ENCODE measurements around the gene MDFIC. TPM values are rescaled to one million over a fixed set of nuclear protein-coding genes. Genes with fewer than 3 reads are reported as not detected.

The MDFIC gene
- polyA plus RNA-seq, 1 donor (not counting 4 experiments of a cell fraction or from before 2014, with no cell fraction given): 8.5 TPM

DNA sequence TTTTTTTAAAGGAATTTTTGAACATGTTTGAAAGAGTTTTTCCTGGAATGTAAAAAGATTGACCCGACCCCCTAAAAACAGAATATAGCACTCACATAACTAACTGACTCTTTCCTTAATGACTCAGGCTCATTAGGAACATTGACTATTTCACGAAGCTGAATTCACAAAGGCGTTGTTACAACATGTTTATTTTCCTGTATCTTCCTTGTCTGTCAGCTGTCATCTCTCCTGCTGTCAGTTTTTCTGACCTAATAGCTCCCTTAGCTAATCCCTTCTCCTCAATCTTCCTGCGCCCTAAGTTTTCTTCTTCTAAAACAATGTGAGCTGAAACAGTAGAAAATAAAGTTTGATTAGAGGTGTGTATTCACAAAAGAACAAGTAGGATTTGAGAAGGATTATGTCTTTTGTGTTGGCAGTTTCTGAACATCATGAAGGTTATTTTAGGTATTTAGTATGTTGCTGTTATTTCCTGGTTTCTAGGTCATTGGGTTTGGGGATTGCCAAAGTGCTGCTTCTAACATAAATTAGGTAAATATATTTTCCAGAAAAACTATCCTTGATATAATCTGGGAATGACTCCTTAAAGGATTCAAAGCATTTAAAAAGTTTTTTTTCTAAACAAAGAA lies 4.6 kb upstream of the MDFIC start:
- Histone ChIP-seq H2AFZ (ENCODE audit: control insufficient read depth, low read length) (no peak overlapping the region), H3K27ac (ENCODE audit: control insufficient read depth, insufficient read depth, low read length) (no peak overlapping the region), H3K4me3 (ENCODE audit: control insufficient read depth in 2 of 3, extremely low read depth in 1 of 3, insufficient read depth in 2 of 3, low read depth in 1 of 3, low read length in 3 of 3) (no peak overlapping the region), H3K4me1 (ENCODE audit: control insufficient read depth, extremely low read depth, insufficient read depth, low read length) (peaks cover 4% of the 10 kb centered on the region), H3K36me3 (ENCODE audit: control insufficient read depth in 2 of 2, extremely low read depth in 1 of 2, insufficient read depth in 2 of 2, low read length in 2 of 2) (no peaks in the 10 kb centered on the region), H4K20me1 (ENCODE audit: control insufficient read depth, extremely low read depth, insufficient read depth, low read length) (no peaks in the 10 kb centered on the region), H3K79me2 (ENCODE audit: control insufficient read depth, insufficient read depth, low read length) (no peaks in the 10 kb centered on the region), H3K9ac (ENCODE audit: control insufficient read depth, extremely low read depth, insufficient read depth, low read length) (no peak overlapping the region), H3K9me1 (ENCODE audit: control insufficient read depth, extremely low read depth, insufficient read depth, low read length) (no peaks in the 10 kb centered on the region), H3K27me3 (ENCODE audit: control insufficient read depth, extremely low read depth, insufficient read depth, low read length) (no peaks in the 10 kb centered on the region), H3K4me2 (ENCODE audit: control insufficient read depth, extremely low read depth, insufficient read depth, low read depth, low read length) (peak overlapping the region; percentile 0), H3K9me3 (ENCODE audit: control insufficient read depth, low read depth, low read length) (no peaks in the 10 kb centered on the region)
- FAIRE-seq (peak; percentile 75), DNase-seq (ENCODE audit: low read depth, low spot score) (no peak)
- TF ChIP-seq EZH2 (IDR thresholded peaks at IDR 0.05; ENCODE audit: low read length): no peak
- TF ChIP-seq, protein P1, sequence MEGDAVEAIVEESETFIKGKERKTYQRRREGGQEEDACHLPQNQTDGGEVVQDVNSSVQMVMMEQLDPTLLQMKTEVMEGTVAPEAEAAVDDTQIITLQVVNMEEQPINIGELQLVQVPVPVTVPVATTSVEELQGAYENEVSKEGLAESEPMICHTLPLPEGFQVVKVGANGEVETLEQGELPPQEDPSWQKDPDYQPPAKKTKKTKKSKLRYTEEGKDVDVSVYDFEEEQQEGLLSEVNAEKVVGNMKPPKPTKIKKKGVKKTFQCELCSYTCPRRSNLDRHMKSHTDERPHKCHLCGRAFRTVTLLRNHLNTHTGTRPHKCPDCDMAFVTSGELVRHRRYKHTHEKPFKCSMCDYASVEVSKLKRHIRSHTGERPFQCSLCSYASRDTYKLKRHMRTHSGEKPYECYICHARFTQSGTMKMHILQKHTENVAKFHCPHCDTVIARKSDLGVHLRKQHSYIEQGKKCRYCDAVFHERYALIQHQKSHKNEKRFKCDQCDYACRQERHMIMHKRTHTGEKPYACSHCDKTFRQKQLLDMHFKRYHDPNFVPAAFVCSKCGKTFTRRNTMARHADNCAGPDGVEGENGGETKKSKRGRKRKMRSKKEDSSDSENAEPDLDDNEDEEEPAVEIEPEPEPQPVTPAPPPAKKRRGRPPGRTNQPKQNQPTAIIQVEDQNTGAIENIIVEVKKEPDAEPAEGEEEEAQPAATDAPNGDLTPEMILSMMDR (optimal IDR thresholded peaks at IDR 0.05 in 1 of 3, IDR thresholded peaks at IDR 0.05 in 1 of 3, conservative IDR thresholded peaks at IDR 0.05 in 1 of 3; ENCODE audit: extremely low read depth in 1 of 3, insufficient read depth in 2 of 3, low read length in 3 of 3): no peak
- dilution Hi-C loops (cut with MboI; ENCODE audit: extremely low pct_ligation_motif_present, low sequenced_read_pairs): no loop called here

- Histone ChIP-seq H3K9me1 (ENCODE audit: control insufficient read depth, extremely low read depth, insufficient read depth, low read length) (no peaks in the 10 kb centered on the region), H3K4me2 (ENCODE audit: control insufficient read depth, extremely low read depth, insufficient read depth, low read depth, low read length) (no peak overlapping the region), H3K4me1 (ENCODE audit: control insufficient read depth, extremely low read depth, insufficient read depth, low read length) (peaks cover 16% of the 10 kb centered on the region), H3K79me2 (ENCODE audit: control insufficient read depth, insufficient read depth, low read length) (no peaks in the 10 kb centered on the region), H2AFZ (ENCODE audit: control insufficient read depth, low read length) (no peak overlapping the region), H3K27me3 (ENCODE audit: control insufficient read depth, extremely low read depth, insufficient read depth, low read length) (no peaks in the 10 kb centered on the region), H3K9ac (ENCODE audit: control insufficient read depth, extremely low read depth, insufficient read depth, low read length) (no peak overlapping the region), H3K9me3 (ENCODE audit: control insufficient read depth, low read depth, low read length) (no peaks in the 10 kb centered on the region), H4K20me1 (ENCODE audit: control insufficient read depth, extremely low read depth, insufficient read depth, low read length) (no peaks in the 10 kb centered on the region), H3K27ac (ENCODE audit: control insufficient read depth, insufficient read depth, low read length) (no peak overlapping the region), H3K4me3 (ENCODE audit: control insufficient read depth in 2 of 3, extremely low read depth in 1 of 3, insufficient read depth in 2 of 3, low read depth in 1 of 3, low read length in 3 of 3) (no peak overlapping the region), H3K36me3 (ENCODE audit: control insufficient read depth in 2 of 2, extremely low read depth in 1 of 2, insufficient read depth in 2 of 2, low read length in 2 of 2) (no peaks in the 10 kb centered on the region)
- FAIRE-seq: no peak
- dilution Hi-C loops (cut with MboI; ENCODE audit: extremely low pct_ligation_motif_present, low sequenced_read_pairs): no loop called here
- DNase-seq (ENCODE audit: low read depth, low spot score): no peak
- TF ChIP-seq, protein P1 (optimal IDR thresholded peaks at IDR 0.05 in 1 of 3, IDR thresholded peaks at IDR 0.05 in 1 of 3, conservative IDR thresholded peaks at IDR 0.05 in 1 of 3; ENCODE audit: extremely low read depth in 1 of 3, insufficient read depth in 2 of 3, low read length in 3 of 3): no peak
- TF ChIP-seq EZH2 (IDR thresholded peaks at IDR 0.05; ENCODE audit: low read length): no peak
Measured at GRCh38 chr7:114919587-114919986, 2.3 kb upstream of the MDFIC start.

Measured in keratinocyte (primary cell).